GM20000 (cell line): Measurements from ENCODE around the gene SCUBE1.

Experiments
- DNase-seq: peaks from one replicate; pipeline ENCODE4 v3.0.0; 2012; ENCODE audit warnings: low spot score
- CTCF ChIP-seq: IDR thresholded peaks from 2 replicates; pipeline ENCODE4 v1.5.1; 2012; ENCODE audit warnings: mild to moderate bottlenecking, control low read depth; ENCODE audit errors: extremely low read depth, missing control alignments

SCUBE1 gene

GRCh38 chr22:43343670-43344519 is 723 bp upstream of the SCUBE1 start:
- no peak for TF ChIP-seq CTCF
- DNase-seq: peak; percentile 47

GRCh38 chr22:43342347-43343261 is 568 bp downstream of the SCUBE1 start:
- no peak for TF ChIP-seq CTCF
- no peak for DNase-seq

GRCh38 chr22:43341565-43341964 is 1.6 kb downstream of the SCUBE1 start:
- no peak for TF ChIP-seq CTCF
- no peak for DNase-seq

GRCh38 chr22:43338766-43339345 is 4.3 kb downstream of the SCUBE1 start:
- DNase-seq: no peak
- no peak for TF ChIP-seq CTCF

GRCh38 chr22:43337946-43338345 is 5.2 kb downstream of the SCUBE1 start:
- no peak for TF ChIP-seq CTCF
- no peak for DNase-seq

- TF ChIP-seq CTCF: no peak
- no peak for DNase-seq
Measured at GRCh38 chr22:43337385-43337784, 5.8 kb downstream of the SCUBE1 start.
